HG02840 (cell line): ENCODE results near the gene DRD2.

Experiments used
- ATAC-seq: cut with Tn5 transposase; IDR thresholded peaks from one replicate; pipeline ENCODE4 v1.9.1; 2021; ENCODE audit warnings: mild to moderate bottlenecking, moderate library complexity, moderate number of reproducible peaks; ENCODE audit not compliant: unreplicated experiment, low FRiP score

DRD2 gene

DNA sequence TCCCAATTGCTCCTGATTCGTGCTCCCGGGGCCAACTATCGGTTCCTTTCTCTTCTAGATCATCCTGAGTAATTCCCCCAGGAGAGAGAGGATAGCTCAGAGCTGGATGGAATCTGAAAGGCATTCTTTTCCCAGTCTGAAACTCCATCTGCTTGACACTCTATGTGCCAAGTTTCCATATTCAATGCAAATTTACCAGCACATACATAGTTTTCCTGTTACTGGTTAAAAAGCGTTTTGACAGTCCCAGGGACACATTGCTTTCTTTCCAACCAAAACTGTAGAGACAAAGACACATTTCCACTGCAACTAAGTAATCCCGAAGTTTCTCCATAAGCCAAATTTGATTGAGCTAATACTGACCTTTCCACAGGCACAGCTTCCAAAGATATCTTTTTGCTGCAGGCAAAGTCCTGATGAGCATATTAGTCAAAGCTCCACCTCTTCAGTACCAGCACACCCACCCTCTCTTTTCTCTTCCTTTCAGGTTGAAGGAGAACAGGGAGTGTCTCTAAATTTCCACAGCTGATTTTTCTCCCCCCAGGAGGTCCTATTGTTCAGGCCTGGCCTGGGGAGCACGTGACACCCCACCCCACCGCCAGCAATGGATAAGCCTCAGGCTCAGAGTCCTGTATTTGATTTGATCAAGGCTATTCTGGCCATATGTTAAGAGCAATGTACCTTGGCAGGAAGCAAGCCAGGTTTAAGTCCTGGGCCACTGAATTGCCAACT lies 97.4 kb downstream of the DRD2 start:
- ATAC-seq, result no peak

DNA sequence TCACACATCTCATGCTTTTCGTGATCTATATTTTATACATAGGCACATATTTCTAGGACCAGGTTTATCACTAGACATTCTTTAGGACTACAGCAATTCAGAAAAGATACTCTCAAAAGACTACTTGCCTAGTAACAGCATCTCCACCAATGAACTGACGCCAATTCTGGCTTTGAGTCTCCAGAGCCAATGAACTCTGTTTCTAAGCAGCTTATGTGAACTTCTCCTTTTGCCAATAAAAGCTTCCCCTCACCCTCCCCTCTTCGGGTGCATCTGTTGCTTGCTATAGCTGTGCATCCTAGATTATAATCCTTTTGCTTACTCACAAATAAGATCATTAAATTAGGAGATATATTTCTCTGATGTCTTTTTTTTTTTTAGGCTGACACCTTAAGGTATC lies 99.0 kb downstream of the DRD2 start:
- no peak for ATAC-seq

DNA sequence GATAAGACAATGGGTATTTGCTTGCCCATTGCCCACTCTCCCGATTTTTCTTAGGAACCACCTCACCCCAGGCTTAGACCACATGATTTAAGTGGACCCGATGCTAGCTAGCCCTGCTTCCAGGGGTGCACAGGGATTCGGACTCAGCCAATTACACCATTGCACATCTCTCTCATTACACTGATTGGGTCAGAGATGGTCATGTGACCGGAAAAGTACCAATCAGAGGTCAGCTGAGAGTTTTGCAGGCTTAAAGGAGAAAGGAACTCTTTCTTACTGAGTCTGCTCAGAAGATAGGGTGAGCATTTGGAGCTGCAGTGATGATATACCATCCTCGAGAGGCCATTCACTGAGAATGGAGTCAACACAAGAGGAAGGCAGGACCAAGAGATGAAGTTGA lies 99.8 kb downstream of the DRD2 start:
- no peak for ATAC-seq

DNA sequence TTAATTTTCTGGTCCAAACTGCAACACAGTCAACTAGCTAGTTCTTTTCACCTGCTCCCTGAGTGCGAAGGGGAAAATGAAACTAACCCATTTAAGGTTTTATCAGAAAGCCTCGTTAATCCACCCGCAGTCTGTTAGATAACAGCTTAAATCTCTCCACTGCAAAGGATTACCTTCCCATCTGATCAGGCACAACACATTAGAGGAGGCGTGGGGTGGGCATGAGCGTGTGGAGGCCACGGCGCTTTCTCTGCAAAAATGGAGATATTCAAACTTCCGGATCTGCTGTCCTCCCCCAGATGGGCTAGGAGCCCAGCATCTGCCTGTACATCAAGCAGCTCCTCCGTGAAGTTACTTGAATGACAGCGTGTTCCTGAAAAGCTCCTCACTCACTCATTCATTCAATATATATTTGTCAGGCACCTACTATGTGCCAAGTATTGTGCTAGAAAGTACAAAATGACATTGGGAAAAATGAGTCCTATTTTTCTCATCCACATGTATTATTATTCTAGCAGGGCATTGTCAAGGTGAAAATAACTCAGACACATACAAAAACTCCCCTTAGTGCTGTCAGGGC lies 101.1 kb downstream of the DRD2 start:
- no peak for ATAC-seq

DNA sequence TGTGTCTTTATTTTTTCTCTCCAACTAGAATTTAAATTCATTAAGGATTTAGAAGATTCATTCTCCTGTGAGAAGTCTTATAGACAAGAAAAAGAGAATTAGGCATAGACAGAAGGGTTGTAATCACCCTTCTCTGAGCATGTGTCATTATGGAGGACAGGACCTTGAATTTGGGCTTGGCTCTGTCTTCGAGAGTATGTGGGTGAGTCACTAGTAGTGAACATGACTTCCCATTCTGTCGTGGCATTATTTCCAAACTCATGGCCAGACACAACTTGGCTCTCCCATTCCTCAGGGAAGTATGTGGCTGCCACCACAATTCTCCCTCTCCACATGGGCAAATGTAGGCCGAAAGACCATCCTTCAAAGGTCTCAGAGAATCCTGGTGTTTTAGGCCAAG lies 101.9 kb downstream of the DRD2 start:
- no peak for ATAC-seq

DNA sequence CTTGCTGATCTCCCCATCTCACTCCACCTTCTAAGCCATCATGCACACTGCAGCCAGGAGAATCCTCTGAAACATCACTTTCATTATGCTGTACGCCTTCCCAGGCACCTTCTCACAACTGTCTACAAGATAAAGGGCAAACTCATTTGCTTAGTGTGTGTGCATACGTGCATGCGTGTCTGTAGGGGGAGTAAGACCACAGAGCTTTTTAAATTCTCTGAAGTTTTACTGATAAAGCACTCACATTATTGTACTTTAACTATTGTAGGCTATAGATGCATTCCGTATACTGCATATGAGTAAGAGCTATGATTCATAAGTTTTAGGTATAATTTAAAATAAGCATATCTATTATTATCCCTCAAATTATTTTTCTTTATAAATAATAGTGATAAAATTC lies 102.9 kb downstream of the DRD2 start:
- no peak for ATAC-seq

DNA sequence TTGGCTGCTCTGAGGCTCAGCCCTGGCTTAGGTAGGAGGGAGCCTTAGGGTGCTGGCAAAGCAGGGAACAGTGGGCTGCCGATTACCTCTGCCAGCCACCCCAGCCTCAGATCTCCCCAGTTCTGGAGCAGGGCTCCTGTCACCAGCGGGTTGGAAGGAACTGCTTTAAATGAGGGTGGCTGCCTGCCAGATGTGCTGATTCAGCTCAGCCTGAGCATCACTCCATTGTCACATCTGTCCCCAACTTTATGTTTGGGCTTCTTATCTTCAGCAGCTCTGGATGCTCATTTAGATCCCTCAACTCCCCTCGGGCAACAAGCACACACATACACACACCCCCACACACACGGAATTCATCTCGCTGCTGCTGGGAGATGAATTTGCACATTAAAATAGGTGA lies 104.6 kb downstream of the DRD2 start:
- no peak for ATAC-seq

DNA sequence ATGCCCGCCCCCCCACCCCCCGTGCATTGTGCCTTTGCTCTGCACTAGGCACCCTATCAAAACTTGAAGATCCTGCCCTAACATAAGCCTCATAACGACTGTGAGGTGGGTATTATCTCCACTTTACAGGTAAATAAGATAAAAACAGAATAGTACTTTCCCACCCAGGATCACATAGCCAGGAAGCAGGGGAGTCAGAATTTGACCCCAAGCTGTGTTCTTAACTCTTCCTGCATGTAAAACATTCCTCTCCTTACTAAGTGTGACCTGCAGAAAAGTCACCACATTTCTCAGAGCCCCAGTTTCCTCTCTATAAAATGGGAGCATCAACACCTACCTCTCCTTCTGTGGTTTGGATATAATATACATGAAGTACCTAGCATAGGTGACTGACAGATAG lies 105.8 kb downstream of the DRD2 start:
- no peak for ATAC-seq

DNA sequence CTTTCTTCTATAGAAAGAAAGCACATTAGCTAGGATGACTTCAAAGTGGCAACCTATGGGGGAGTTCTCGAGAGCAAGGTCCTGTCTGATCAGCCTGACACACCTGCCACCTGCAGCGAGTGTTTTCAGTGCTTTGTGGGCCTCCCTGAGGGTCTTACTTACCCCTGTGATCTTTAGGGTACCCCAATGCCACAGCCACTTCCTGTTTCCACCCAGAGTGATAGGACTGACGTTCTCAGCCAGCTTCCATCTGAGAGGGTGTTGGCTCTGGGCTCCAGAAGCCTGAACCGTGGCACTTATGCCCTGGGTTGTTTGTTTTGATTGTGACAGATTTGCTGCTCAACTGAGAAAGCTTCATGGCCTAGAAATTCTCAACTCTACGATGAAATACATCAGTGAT lies 109.3 kb downstream of the DRD2 start:
- ATAC-seq, result no peak

DNA sequence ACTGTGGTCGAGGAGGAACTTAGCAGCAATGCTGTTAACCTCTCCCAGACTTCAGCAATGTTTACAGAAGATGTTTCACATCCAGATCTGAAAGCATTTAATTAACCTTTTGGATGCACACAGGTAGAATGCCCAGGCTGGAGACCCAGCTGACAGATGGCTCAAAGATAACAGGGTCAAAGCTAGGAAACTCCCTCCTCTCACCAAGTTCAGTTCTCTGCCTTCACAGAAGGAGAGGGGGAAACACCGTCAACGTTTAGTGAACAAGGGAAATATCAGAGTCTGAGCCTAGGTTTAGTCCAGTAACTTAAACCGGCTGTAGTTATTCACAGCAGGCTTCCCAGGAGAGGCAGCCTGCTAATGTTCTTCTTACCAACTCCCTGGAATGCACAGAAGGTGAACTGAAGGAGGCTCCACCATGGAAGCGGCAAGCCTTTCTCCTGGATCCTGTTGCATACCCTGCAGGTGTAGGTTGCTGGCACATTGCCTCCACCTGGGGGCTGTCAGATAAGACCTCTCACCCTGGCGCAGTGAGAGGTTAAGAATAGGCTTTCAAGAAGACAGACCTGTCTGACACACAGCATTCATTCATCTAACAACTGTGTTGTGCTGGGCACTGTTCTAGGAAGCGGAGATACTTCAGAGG lies 111.1 kb downstream of the DRD2 start:
- no peak for ATAC-seq

DNA sequence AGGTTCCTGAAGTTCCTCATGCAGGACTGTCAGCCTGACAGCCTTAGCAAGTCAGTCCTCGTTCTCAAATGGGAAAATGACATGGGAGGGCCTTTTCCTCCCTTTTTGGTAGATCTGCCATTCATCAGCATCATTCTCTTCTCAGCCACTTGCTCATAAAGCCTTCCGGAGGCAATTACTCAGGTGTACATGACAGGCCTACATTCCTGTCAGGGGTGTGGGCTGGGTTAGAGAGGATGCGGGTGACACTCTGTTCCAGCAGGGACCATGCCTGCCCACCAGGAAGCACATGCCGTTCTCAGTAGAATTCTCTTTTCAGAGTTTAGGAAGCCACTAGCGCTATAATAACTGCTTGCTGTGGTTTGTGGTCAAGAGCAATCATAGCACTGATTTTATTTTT lies 111.8 kb downstream of the DRD2 start:
- no peak for ATAC-seq
